Adrenal gland (tissue), 12 donors: ENCODE data around the gene CAMSAP1. TPM values are rescaled to one million over a fixed set of nuclear protein-coding genes. Genes with fewer than 3 reads are reported as not detected.

Experiments used
- DNase-seq, 7 donors: peaks; one replicate each; pipeline ENCODE4 v3.0.0-alpha.2; 2019 to 2020
- H3K27ac ChIP-seq, 5 donors: fragments of 200-600 bp; sonication (generic) in 4 of 5; 1 replicate in 3 of 5; 2 replicates in 2 of 5; pipeline versions ENCODE4 v1.5.1 to v1.8.0; 2016 to 2020; ENCODE audit warnings: mild to moderate bottlenecking in 1 of 5
- H3K27me3 ChIP-seq: fragments of 200-600 bp; 2 replicates; pipeline ENCODE4 v1.8.0; 2021
- H3K36me3 ChIP-seq, 2 donors: fragments of 200-600 bp; replicated peaks in 1 of 2; 1 replicate in 1 of 2; 2 replicates in 1 of 2; pipeline versions ENCODE4 v1.5.1 to v1.8.0; 2018 to 2022
- H3K4me1 ChIP-seq, 2 donors: fragments of 200-600 bp; replicated peaks in 1 of 2; 1 replicate in 1 of 2; 2 replicates in 1 of 2; pipeline versions ENCODE4 v1.5.1 to v1.8.0; 2018 to 2021
- H3K4me3 ChIP-seq, 4 donors: fragments of 200-600 bp; sonication (generic) in 3 of 4; one replicate each; pipeline ENCODE4 v1.5.1; 2016 to 2018
- H3K9me3 ChIP-seq, 3 donors: fragments of 200-600 bp; sonication (generic) in 1 of 3; replicated peaks in 1 of 3; 1 replicate in 2 of 3; 2 replicates in 1 of 3; pipeline versions ENCODE4 v1.5.1 to v1.8.0; 2016 to 2021
- CTCF ChIP-seq, 6 experiments: fragments of 450-650 bp in 4 of 6; fragments of 200-600 bp in 2 of 6; sonication (generic) in 1 of 6; IDR thresholded peaks; 1 replicate in 5 of 6; 2 replicates in 1 of 6; pipeline versions ENCODE4 v1.5.1 to v1.8.0; 2016 to 2021; ENCODE audit warnings: antibody characterized with exemption in 6 of 6, mild to moderate bottlenecking in 2 of 6, moderate library complexity in 1 of 6
- POLR2A ChIP-seq, 2 donors: fragments of 450-650 bp; IDR thresholded peaks; one replicate each; pipeline ENCODE4 v1.6.1; 2017; ENCODE audit warnings: antibody characterized with exemption in 2 of 2, mild to moderate bottlenecking in 2 of 2, moderate library complexity in 1 of 2
- WGBS, 4 donors: extraction: QIAGEN DNeasy Blood & Tissue Kit in 2 of 4; methylation state at CpG; one replicate each; pipeline versions ENCODE4 v1.1.5 to v1.1.7; 2013 to 2017; 5-methylcytosine and 5-hydroxymethylcytosine counted together
- intact Hi-C, 2 donors: fragments of 100-400 bp; cut with DNase I; formaldehyde crosslinking; loops; one replicate each; pipeline versions ENCODE4 v1.14.1 to v1.15.0; 2022 to 2023
- polyA plus RNA-seq, 3 donors: library from polyadenylated mRNA; stranded (reverse); fragments of 200-250 nt in 2 of 3; fragments of 350-450 nt in 1 of 3; fragmentation: Illumina TruSeq in 1 of 3; extraction: RNeasy Lipid Tissue Mini Kit (QIAGEN cat#74804) in 1 of 3; gene quantifications; one replicate each; pipeline ENCODE4 v1.2.3, GENCODE V29; 2013 to 2014
- total RNA-seq, 9 donors: library from RNA; depleted of rRNA in 4 of 9; stranded (reverse); fragments of >200 nt in 4 of 9; fragments of 120-200 nt in 1 of 9; fragmentation: NEBNext Ultra II Directional in 1 of 9; extraction: Animal tissue kit (Norgen Biotek cat#: 25700) in 1 of 9; gene quantifications; one replicate each; pipeline versions ENCODE4 v1.1.0 to v1.2.4, GENCODE V29; 2013 to 2023
- donor health status: healthy with polysubstance abuse.
- donor health status: Bipolar disorder and iron deficiency.
- donor health status: DM: yes; HTN: yes; CAD: no.
- donor health status: DM: no; HTN: no; CAD: no.
- donor health status: DM: no; HTN: no; CAD: no.
- donor health status: DM: yes; HTN: yes; CAD: no.

Gene CAMSAP1
- total and polyA plus RNA-seq, 12 donors = 4.6 to 108 (median 27.0) TPM

GRCh38 chr9:135813671-135814290 lies 93.6 kb downstream of the CAMSAP1 start:
- Histone ChIP-seq H3K9me3 (no peaks in the 10 kb centered on the region), H3K27ac (no peak overlapping the region), H3K4me1 (no peaks in the 10 kb centered on the region), H3K4me3 (no peak overlapping the region), H3K27me3 (no peaks in the 10 kb centered on the region), H3K36me3 (peaks cover 0 to 82% of the 10 kb centered on the region in 2 donors)
- TF ChIP-seq CTCF (IDR thresholded peaks at IDR 0.05) (no peak), POLR2A (IDR thresholded peaks at IDR 0.05) (no peak)
- no peak for DNase-seq
- WGBS, 4 donors = 81 to 88% (median 86%) methylated on average over 10 to 14 of the region's 14 CpGs
- intact Hi-C loops = no loop called here

GRCh38 chr9:135812961-135813360 lies 94.4 kb downstream of the CAMSAP1 start:
- WGBS, 4 donors = 86 to 91% (median 89%) methylated on average over 13 of the region's 13 CpGs
- intact Hi-C loops = no loop called here
- H3K27me3 ChIP-seq = no peaks in the 10 kb centered on the region
- no peak overlapping the region for H3K27ac ChIP-seq
- H3K4me3 ChIP-seq = no peak overlapping the region
- no peaks in the 10 kb centered on the region for H3K9me3 ChIP-seq
- H3K36me3 ChIP-seq = peaks cover 0 to 74% of the 10 kb centered on the region in 2 donors
- no peak for DNase-seq
- H3K4me1 ChIP-seq = no peaks in the 10 kb centered on the region
- no peak for TF ChIP-seq POLR2A (IDR thresholded peaks at IDR 0.05)
- TF ChIP-seq CTCF (IDR thresholded peaks at IDR 0.05) = no peak

- no peaks in the 10 kb centered on the region for H3K9me3 ChIP-seq
- peaks cover 0 to 63% of the 10 kb centered on the region in 2 donors for H3K36me3 ChIP-seq
- no peaks in the 10 kb centered on the region for H3K4me1 ChIP-seq
- H3K27ac ChIP-seq = no peak overlapping the region
- TF ChIP-seq POLR2A (IDR thresholded peaks at IDR 0.05) (no peak), CTCF (IDR thresholded peaks at IDR 0.05) (no peak)
- no peak overlapping the region for H3K4me3 ChIP-seq
- WGBS, 4 donors = 87 to 92% (median 90%) methylated on average over 11 of the region's 11 CpGs
- H3K27me3 ChIP-seq = no peaks in the 10 kb centered on the region
- DNase-seq = no peak
- intact Hi-C loops = no loop called here
These were observed 95.5 kb downstream of the CAMSAP1 start for GRCh38 chr9:135811801-135812200.

- H3K9me3 ChIP-seq = no peaks in the 10 kb centered on the region
- H3K27ac ChIP-seq = no peak overlapping the region
- H3K36me3 ChIP-seq = peaks cover 0 to 55% of the 10 kb centered on the region in 2 donors
- intact Hi-C loops = no loop called here
- 94 to 97% (median 97%) methylated on average over 15 to 23 of the region's 23 CpGs for WGBS, 4 donors
- TF ChIP-seq CTCF (IDR thresholded peaks at IDR 0.05) (no peak), POLR2A (IDR thresholded peaks at IDR 0.05) (no peak)
- no peaks in the 10 kb centered on the region for H3K4me1 ChIP-seq
- no peaks in the 10 kb centered on the region for H3K27me3 ChIP-seq
- no peak overlapping the region for H3K4me3 ChIP-seq
- DNase-seq = no peak
These were observed 96.4 kb downstream of the CAMSAP1 start for GRCh38 chr9:135810806-135811575.
